CD1c-positive myeloid dendritic cell (primary cell): ENCODE data around the gene TWIST1.

Experiments
- DNase-seq: peaks from one replicate; pipeline ENCODE4 v3.0.0-alpha.2; 2016; ENCODE audit errors: extremely low spot score

Gene TWIST1

GRCh38 chr7:19117091-19117869 is at the start of gene TWIST1:
Gene TWIST1 (minus strand): TSS chr7:19117636. CDS start chr7:19117321, 315 bp downstream.
- peak; percentile 16 for DNase-seq

DNA sequence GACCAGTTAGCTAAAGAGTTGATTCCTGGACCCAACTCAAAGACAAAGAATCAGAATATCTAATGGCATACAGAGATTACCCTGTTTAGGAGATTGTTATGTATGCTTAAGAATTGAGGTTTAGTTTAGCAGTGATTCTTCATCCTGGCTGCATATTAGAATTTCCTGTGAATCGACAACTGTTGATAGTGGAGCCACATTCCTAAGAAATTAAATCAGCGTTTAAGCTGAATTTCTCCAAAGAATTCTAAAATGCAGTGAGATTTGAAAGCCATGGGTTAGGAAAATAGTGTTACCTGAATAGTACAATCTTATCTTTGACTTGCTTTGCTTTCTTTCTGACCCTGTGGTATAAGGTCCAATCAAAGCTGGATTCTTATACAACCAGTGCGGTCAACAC is 44.2 kb upstream of the TWIST1 start:
- DNase-seq, result no peak

- no peak for DNase-seq
Measured at GRCh38 chr7:19146699-19147098, 29.3 kb upstream of the TWIST1 start.

DNA sequence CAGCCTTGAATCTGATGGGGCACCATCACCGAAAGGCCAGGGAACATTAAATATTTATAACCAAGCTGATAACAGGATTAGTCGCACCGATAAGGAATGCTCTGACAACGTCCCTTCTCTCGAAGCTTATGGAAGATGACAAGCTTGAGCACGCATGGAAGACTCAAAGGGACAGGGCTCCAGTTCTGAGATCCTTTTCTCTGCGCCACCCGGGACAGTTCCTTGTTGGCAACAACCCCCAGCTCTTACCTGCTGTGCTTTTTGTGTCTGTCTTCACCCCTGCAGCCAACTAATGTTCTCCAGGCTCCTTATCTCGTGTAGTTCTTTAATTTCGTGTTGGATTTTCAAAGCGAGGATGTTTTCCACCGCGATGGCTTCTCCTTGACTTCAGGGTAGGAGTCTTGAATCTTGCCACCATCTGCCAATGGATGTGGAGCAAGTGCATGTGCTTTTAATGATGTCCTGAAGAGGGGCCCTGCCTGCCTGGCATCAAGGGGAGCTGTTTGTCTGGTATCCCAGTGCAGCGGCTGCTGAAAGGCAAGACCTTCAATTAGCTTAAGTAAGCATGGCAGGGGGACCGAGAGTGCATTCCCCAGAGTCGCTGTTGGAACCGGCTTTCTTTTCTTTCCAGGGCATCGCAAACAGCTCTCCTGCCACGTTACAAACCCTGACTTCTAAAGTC is 28.1 kb upstream of the TWIST1 start:
- DNase-seq, result no peak

GRCh38 chr7:19144661-19145433 is 27.4 kb upstream of the TWIST1 start, which contains the start of gene FERD3L:
Gene FERD3L (minus strand): TSS chr7:19145421. CDS start chr7:19145362, 59 bp downstream.
- DNase-seq, result no peak

DNA sequence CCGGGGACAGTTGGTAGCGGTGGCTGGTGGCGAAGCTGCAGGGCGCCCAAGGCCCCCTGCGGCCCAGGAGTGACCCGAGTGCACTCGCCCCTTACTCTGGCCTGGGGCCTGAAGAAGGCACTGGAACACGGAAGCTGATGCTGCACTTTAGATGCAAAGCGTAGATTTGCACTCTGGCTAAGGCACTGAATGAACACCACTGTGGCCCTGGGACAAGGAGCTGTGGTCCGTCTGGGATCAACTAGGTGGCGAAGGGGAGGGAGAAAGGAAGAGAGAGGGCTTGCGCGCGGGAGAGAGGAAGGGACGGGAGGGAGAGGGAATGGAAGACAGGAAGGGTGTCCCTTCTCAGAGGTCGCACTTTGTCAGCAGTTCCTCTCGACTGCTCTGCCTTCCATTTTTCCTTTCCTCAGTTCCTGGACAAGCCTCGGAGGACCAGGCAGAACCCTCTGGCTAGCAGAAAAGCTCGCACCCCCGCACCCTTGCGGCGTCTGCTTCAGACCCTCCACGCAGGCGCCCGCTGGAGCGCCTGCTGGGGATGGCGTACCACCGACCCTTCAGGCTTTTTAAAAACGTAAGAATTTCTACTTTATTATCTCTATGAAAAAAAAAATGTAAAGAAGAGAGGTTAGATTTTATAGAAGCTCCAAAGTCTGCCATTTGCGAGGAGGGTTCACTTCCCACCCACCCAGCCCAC is 26.6 kb upstream of the TWIST1 start:
- DNase-seq, result no peak

DNA sequence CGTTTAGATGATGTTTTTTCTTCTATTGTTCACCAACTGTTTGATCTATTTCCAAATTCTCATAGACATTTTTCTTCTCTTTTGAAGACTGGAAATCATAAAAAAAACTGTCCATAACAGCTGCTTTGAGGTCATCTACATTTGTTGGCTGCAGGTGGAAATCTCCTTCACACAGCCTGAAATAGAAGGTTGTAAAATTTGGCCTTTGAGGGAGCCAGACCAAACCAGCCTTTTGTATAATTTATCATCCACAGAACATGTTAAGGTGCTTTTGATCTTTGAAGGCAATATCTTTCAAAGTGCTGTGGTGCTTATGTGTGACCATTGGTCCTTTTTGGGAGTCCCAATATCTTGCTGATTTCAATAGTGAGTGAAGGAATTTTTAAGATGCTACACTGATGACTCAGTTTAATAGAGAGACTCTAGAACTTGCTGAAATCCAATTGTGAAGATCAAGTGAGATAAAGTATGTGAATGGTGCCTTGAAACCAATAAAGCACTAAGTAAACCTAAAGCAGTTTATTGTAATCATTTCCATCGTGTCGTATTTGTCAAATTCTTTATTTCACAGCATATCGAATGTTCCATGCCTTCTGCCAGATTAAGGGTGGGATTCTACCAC is 22.4 kb upstream of the TWIST1 start:
- no peak for DNase-seq

DNA sequence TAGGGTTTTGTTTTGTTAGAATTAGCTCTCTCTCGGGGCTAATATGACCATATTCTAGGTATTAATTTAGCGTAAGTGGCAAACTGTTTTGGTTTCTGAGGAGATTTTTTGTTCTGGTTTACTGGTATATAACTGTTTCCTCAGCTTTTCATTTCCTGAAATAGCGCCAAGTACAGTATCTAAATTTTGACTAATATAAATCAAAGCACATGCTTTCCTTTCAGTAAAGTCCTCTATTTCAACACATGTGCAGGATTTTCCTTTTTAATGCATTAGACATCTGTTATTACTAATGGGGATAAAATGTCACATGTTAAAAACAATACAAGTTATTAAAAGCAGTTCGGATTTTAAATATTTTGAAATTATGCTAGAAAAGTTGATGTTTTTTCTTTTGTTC is 16.4 kb upstream of the TWIST1 start:
- DNase-seq, result no peak

DNA sequence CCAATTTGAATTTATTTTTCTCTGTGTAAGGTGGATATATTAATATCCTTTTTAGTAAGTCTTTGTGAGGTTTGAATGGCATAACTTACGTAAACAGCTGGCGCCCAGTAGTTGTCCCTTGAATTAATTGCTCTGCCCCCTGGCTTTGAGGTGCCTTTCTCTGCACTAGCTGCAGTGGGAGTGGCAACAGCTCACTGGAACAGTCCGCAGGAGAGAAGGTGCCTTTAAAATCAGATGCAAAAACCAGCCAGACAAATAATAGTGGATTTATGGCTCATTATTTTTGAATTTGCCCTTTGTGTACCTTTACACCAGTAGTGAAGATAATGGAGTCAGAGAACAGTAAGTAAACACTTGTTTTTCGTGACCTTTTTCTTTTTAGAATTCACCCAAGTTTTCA is 16.0 kb upstream of the TWIST1 start:
- DNase-seq, result no peak

DNA sequence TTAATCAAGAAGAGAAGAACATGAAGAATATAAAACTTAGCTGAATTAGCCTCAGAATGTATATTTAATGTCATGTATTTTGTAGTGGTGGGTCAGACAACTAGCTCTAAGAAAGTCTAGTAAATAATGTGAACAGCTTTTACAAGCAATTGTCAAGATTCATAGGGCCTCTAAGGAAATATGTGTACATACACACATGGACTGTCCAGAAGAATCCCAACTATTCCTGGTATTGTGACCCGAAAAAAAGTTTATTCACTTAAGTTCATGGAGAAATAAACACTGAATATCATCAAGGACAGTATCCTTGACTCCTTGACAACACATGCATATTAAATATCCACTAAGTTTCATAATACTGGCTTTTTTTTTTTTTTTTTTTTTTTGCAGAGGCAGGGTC is 11.4 kb upstream of the TWIST1 start:
- DNase-seq, result no peak

DNA sequence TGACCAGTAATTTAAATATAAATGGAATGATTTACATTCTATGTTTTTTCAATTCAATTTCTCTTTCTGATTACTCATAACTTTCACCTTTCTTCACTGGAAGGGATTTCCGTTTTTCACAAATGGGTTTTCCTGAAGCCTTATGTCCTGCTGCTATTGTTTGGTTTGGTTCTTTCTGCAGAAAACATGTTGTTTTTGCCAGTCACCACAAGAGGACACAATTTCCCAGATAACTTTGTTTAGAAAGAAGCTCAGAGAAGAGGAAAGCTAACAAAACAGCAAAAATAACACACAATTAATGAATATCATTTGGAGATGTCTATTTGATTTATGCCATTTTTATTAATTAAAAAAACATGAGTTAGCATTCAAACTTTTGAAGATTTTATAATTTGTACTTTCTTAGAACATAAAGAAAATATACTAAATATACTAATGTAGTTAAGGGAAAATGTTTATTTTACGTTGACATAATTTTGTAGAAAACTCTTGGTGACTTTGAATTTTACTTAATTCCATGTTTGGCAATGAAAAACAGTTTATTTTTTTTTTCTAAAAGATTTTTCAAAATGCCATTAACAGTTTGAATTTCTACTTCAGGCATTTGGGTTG is 4.6 kb upstream of the TWIST1 start:
- no peak for DNase-seq

DNA sequence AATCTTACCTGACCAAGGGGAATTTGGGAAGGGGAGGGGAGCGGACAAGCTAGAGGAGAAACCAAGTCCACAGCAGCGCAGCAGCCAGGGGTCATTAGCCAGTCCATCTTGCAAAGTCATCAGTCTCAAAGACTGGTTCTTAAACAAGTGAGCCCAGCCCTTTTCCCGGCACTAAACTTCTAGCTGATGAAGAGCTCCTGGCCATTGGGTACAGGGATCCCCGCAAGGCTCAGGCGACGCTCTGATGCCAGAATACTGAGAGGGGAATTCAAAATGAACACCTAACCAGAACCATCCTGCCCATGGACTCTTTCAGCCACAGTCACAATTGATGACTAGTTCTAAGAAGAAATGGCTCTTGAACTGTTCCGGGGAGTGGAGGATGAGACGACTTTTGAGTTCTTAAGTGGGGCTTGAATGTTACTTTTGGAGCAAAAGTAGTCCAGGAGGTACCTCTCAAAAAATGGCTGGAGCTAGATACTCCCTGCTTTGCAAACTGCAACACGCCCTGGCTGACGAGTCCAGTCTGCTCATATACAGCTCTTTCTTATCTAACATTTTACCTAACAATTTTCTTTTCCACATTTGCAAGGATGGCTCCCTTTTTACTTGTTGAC is 2.5 kb upstream of the TWIST1 start:
- no peak for DNase-seq

DNA sequence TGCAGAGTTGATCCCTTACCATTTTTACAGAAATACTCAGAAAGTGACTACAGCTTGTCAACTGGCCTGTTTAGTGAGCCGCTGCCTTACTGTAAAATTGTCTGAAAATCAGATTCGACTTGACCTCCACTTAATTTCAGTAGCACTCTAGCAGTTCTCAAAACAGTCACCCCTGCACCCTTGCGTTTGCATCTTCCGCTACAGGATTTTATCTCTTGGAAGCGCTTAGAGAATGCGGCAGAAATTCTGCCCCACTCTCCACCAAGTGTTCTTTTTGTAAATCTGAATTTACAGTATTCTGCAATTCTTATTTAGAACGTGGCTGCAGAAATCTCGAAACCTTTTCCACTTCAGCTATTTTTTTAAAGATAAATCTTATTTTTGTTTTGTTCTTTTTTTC is 1.9 kb upstream of the TWIST1 start:
- DNase-seq, result no peak

DNA sequence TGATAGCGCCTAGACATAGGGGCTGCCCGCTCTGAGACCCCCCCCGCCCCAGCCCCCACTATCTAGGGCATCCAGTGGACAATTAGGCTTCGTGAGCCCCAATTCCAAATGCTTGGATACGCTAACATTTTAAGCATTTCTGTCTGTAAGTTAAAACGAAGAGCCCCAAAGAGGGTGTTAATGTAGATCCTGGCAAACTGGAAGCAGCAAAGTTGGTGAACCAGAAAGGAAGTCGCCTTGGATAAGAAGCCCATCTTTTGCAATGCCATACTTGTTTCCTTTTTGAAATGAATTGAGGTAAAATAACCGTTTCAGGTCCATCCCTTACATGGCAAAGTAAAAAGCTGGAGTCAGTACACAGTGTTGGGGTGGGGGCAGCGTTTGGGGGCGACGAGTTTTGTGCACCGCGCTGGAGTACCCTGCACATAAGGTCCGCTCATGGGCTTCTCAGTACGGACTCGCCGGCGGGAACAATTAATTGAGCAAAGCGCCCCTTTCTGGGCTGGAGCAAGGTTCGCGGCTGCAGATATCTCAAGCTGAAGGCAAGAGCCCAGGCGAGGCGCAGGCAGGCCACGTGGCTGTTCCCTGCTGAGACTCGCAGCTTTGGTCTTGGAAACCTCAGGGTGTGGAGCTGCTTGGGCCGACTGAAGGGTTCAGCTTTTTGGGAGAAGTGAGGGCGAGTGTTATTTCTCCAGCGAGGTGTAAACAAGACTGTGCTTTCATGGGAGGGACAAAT is 1.4 kb upstream of the TWIST1 start:
- no peak for DNase-seq

- DNase-seq, result no peak
Measured at GRCh38 chr7:19117870-19118608, 603 bp upstream of the TWIST1 start.

DNA sequence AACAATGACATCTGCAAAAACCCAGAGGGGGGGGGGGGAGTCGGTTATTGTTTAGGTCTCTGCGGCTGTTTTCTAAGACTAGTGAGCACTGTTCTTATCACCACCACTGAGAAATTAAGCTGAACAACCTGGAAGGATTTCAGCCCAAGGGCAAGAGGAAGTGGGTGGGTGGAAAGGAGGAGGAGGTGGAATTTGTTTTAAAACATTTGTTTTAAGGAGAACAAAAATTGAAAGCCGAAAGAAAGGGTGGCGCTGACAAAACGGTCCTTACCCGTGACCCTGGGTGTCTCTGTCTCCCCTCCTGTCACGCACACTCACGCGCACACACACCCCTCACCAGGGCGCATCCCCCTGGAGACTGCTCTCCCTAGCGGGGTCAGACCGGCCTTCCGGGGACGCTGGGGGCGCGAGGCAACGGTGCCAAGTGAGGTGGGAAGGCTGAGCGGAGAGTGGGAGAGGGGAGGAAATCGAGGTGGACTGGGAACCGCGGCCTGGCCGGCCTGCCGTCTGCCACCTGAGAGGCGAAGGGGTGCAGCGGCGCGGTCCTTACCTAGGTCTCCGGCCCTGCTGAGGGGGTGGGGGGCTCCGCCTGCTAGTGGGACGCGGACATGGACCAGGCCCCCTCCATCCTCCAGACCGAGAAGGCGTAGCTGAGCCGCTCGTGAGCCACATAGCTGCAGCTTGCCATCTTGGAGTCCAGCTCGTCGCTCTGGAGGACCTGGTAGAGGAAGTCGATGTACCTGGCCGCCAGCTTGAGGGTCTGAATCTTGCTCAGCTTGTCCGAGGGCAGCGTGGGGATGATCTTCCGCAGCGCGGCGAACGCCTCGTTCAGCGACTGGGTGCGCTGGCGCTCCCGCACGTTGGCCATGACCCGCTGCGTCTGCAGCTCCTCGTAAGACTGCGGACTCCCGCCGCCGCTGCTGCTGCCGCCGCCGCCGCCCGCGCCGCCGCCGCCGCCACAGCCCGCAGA is 1.0 kb downstream of the TWIST1 start:
- no peak for DNase-seq

DNA sequence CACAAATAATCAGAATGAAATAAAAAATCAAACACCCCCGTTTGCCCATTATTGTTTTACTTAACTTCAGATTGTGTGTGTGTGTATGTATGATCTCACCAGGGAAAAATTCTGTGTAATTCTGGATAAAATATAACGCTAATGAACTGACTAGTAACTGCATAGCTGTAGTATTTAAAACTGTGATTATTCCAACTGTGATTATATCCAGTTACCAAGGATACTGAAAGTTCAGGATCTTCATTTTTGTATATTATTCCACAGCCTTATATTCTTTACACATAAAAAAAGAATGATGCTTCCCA is 2.9 kb downstream of the TWIST1 start:
- DNase-seq, result no peak

DNA sequence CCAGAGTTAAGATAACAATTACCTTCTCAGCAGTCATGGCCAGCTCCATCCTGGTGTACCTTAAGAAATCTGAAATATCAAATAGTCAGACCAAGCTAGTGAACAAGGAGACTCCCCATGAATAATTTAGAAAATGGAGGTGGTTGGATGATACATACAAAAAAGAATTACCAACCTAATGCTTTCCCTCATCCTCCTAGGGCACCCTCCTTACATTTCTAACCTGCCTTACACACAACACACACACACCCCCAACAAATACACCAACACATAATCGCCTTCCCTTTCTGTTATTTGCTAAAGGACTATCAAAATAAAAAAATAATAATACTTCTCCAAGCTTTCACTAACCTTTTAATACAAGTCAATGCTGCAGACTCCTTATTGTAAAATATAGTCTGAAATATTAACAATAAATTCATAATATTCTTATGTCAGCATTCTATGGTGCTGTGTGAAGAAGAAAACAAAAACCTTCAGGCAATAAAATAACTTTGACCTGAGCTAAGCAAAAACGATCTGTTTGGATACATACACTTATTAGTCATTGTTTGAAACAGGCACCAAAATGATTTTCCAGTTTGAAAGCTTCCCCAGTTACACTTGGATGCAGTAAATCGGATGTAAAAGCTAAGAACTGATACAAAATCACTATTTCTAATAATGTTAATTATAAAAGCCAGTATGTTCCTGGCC is 3.4 kb downstream of the TWIST1 start:
- no peak for DNase-seq
